ENCODE measurements around the gene ATP6V1G2.

Gene ATP6V1G2

DNA sequence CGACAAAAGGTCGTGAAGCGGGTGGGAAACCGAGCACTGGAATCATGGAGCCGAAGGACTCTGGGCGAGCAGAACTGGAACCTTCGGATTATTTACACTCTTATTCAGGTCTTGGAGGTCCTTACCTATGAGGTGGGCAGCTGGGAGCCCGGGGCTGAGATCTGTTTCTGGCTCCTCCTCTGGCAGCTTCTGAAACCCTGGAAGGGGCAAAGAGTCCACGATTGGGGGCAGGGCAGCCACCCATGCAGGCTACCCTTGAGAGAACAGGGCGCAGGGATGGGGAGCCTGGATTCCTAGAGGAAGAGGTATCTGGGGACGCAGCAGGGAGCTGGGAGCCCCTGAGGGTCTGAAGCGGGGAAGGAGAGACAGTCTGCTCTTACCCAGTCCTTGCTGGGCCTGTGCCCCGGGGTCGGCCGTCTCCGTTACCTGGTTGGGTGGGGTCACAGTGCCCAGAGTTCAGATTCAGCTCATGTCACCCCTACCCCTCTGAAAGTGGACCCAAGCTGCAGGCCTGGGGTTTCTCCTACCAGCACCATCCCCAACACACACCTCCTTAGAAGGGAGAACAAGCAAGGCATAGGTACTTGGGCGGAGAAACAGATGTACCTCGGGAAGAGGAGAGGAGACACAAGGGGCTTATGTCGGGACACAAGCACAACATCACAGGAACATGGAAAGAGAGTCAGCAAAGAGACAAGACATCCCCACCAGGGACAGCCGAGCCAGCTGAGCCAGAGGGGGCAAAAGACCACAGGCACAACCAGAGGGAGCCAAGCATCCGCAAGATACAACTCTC is 35.2 kb upstream of the ATP6V1G2 start:
- H3K27me3 ChIP-seq, result no peaks in the 10 kb centered on the region
- H3K4me3 ChIP-seq, result peak overlapping the region; percentile 81
- H4K20me1 ChIP-seq, result 0 out of 2 replicates have a peak, but pooled peaks cover 6% of the 10 kb centered on the region
- peaks cover 86% of the 10 kb centered on the region for H3K4me1 ChIP-seq
- no peak for TF ChIP-seq Cebpa-rat (IDR thresholded peaks at IDR 0.05)
- H3K36me3 ChIP-seq, result peaks cover 25% of the 10 kb centered on the region
- H3K27ac ChIP-seq, result peak overlapping the region; percentile 93
- peak overlapping the region; percentile 99 for H3K4me2 ChIP-seq
- no peaks in the 10 kb centered on the region for H3K9me3 ChIP-seq
- peak overlapping the region; percentile 92 for H3K9ac ChIP-seq

DNA sequence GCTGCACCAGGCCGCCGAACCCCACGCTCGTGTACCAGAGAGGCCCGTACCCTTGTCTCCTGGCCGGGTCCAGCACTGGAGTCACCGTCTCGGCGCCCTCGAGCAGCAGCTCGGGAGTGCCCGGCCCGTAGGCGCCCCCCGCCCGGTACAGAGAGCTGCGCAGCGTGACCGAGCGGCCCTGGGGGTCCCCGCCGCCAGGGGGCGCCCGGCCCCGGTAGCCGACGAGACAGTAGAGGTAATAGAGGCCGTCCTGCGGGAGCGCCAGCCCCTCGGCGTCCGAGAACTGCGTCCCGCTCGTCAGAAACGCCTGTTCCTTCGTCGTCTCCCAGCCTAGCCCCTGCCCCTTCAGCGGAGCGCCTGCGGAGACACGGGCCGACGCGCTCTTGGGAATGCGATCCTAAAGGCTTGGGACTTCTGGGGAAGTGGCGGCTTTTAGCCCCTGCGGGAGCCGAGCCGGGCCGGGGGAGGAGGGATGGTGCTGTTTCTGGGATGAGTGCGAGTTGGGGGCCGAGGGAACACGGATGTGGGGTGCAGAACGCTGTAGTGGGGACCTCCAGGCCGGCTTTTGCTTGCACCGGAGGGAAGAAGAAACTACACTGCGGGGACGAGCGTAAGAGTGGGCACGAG is 34.5 kb upstream of the ATP6V1G2 start:
- H3K9me3 ChIP-seq, result no peaks in the 10 kb centered on the region
- H3K27me3 ChIP-seq, result no peaks in the 10 kb centered on the region
- peaks cover 86% of the 10 kb centered on the region for H3K4me1 ChIP-seq
- H3K4me3 ChIP-seq, result peak overlapping the region; percentile 81
- peak overlapping the region; percentile 93 for H3K27ac ChIP-seq
- no peak for TF ChIP-seq Cebpa-rat (IDR thresholded peaks at IDR 0.05)
- H4K20me1 ChIP-seq, result 0 out of 2 replicates have a peak, but pooled peaks cover 7% of the 10 kb centered on the region
- H3K36me3 ChIP-seq, result peaks cover 25% of the 10 kb centered on the region
- peak overlapping the region; percentile 99 for H3K4me2 ChIP-seq
- H3K9ac ChIP-seq, result peak overlapping the region; percentile 92

DNA sequence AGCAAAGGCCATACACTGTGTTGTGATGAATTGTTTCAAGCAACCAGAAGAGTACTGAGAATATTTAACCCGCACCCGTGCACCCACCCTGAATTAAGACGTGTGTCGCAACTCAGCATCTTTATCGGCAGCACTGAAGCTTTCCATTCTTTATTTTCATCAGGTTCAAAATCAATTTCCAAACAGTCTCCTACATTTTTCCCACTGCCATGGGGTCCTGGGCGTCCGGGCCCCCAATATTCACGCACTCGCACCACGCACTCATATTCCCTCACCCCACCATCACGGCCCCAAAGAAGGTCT is 34.0 kb upstream of the ATP6V1G2 start:
- H3K27me3 ChIP-seq, result no peaks in the 10 kb centered on the region
- peaks cover 85% of the 10 kb centered on the region for H3K4me1 ChIP-seq
- peak overlapping the region; percentile 92 for H3K9ac ChIP-seq
- H3K4me3 ChIP-seq, result peak overlapping the region; percentile 81
- H3K4me2 ChIP-seq, result peak overlapping the region; percentile 99
- peak overlapping the region; percentile 93 for H3K27ac ChIP-seq
- 0 out of 2 replicates have a peak, but pooled peaks cover 7% of the 10 kb centered on the region for H4K20me1 ChIP-seq
- no peaks in the 10 kb centered on the region for H3K9me3 ChIP-seq
- H3K36me3 ChIP-seq, result peaks cover 25% of the 10 kb centered on the region
- TF ChIP-seq Cebpa-rat (IDR thresholded peaks at IDR 0.05), result peak; percentile 68

DNA sequence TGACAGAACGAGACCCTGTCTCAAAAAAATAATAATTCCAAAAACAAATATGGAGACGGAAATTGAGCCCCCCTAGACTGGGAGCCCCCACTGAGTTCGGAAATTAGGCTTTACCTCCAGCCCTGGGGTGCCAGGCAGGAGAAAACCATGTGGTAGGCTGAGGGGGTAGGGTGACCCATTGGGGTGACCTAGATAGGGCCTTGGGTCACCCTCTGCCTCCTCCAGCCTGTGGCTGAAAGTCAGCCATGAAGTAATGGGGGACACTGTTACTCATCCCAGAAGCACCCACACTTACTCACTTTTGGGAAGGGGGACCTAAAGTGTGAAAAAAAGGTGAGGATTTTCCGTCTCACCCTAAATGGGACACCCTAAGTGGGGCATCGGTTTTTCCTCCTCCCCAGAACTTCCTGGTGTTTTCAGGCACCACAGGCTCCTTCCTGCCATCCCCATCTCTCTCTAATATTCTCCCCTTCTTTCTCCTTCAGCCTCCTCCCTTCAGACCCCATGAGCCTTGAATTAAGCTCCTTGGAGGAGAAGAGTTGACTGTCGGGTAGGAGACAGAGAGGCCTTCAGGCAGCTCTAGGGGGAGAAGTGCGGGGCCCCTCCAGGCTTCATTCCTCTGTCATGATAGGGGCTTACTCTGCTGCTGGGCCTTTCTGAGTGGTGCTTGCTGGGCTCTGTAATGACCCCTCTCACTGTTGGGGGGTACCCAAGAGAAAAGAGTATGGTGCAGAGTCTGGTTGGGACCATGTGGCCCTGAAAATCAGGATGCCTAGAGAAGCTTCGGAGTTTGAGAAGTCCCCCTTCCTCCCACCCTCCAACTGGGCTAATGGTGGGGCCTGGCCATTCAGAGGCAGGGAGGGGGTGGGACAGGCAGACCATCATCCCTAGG is 33.4 kb upstream of the ATP6V1G2 start:
- Histone ChIP-seq H3K4me3 (no peak overlapping the region), H3K4me1 (peaks cover 85% of the 10 kb centered on the region), H3K9me3 (no peaks in the 10 kb centered on the region), H4K20me1 (0 out of 2 replicates have a peak, but pooled peaks cover 7% of the 10 kb centered on the region), H3K9ac (no peak overlapping the region), H3K4me2 (peak overlapping the region; percentile 99), H3K27ac (no peak overlapping the region), H3K27me3 (no peaks in the 10 kb centered on the region), H3K36me3 (peaks cover 25% of the 10 kb centered on the region)
- no peak for TF ChIP-seq Cebpa-rat (IDR thresholded peaks at IDR 0.05)

DNA sequence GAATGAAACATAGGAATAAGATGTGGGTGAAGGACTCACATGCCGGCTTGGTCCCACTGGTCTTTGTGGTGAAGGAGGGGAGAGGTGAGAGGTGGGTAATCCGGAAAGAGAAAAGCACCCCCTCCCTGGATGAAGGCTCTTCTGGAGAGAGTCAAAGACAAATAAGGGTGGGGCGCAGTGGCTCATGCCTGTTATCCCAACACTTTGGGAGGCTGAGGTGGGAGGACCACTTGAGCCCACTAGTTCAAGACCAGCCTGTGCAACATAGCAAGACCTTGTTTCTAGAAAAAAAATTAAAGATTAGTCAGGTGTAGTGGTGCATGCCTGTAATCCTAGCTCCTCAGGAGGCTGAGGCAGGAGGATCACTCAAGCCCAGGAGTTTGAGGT is 32.7 kb upstream of the ATP6V1G2 start:
- H3K36me3 ChIP-seq, result peaks cover 25% of the 10 kb centered on the region
- no peak overlapping the region for H3K27ac ChIP-seq
- H3K4me3 ChIP-seq, result no peak overlapping the region
- TF ChIP-seq Cebpa-rat (IDR thresholded peaks at IDR 0.05), result no peak
- no peaks in the 10 kb centered on the region for H3K27me3 ChIP-seq
- 0 out of 2 replicates have a peak, but pooled peaks cover 7% of the 10 kb centered on the region for H4K20me1 ChIP-seq
- H3K9ac ChIP-seq, result no peak overlapping the region
- peaks cover 92% of the 10 kb centered on the region for H3K4me1 ChIP-seq
- H3K9me3 ChIP-seq, result no peaks in the 10 kb centered on the region
- H3K4me2 ChIP-seq, result no peak overlapping the region; the same call in 1 of the 2 replicates

DNA sequence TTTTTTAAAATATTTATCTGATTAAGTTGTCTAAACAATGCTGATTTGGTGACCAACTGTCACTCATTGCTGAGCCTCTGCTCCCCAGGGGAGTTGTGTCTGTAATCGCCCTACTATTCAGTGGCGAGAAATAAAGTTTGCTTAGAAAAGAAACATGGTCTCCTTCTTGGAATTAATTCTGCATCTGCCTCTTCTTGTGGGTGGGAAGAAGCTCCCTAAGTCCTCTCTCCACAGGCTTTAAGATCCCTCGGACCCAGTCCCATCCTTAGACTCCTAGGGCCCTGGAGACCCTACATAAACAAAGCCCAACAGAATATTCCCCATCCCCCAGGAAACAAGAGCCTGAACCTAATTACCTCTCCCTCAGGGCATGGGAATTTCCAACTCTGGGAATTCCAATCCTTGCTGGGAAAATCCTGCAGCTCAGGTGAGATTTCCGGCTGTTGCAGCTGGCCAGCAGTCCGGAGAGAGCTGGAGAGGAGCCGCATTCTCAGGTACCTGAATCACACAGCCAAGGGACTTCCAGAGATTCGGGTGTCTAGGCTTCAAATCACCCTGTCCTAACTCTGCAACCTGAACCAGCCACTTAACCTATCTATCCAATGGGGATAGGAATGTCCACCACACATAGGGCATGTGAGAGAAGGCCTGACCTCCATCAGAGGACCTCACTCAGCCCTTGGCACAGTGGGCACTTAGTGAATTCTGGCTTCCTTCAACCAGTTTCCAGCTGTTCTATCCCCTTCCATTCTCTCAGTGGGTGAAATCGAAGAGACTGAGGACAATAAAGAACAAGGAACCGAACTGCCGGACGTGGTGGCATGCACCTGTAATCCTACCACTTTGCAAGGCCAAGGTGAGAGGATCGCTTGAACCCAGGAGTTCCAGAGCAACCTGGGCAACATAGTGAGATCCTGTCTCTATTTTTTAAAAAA is 32.0 kb upstream of the ATP6V1G2 start:
- no peaks in the 10 kb centered on the region for H3K27me3 ChIP-seq
- H3K4me3 ChIP-seq, result no peak overlapping the region
- TF ChIP-seq Cebpa-rat (IDR thresholded peaks at IDR 0.05), result no peak
- H4K20me1 ChIP-seq, result 0 out of 2 replicates have a peak, but pooled peaks cover 7% of the 10 kb centered on the region
- peaks cover 25% of the 10 kb centered on the region for H3K36me3 ChIP-seq
- H3K9ac ChIP-seq, result no peak overlapping the region
- peaks cover 92% of the 10 kb centered on the region for H3K4me1 ChIP-seq
- H3K9me3 ChIP-seq, result no peaks in the 10 kb centered on the region
- H3K4me2 ChIP-seq, result peak overlapping the region; percentile 98
- no peak overlapping the region for H3K27ac ChIP-seq

DNA sequence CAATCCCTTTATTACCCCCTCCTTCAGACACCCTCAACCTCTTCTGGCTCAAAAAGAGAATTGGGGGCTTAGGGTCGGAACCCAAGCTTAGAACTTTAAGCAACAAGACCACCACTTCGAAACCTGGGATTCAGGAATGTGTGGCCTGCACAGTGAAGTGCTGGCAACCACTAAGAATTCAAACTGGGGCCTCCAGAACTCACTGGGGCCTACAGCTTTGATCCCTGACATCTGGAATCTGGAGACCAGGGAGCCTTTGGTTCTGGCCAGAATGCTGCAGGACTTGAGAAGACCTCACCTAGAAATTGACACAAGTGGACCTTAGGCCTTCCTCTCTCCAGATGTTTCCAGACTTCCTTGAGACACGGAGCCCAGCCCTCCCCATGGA is 31.2 kb upstream of the ATP6V1G2 start:
- Histone ChIP-seq H3K27me3 (no peaks in the 10 kb centered on the region), H3K9me3 (no peaks in the 10 kb centered on the region), H3K27ac (0 out of 2 replicates have a peak overlapping the region, but pooled peaks have one; percentile 62), H3K4me3 (peak overlapping the region; percentile 74), H3K4me2 (peak overlapping the region; percentile 98), H3K36me3 (peaks cover 25% of the 10 kb centered on the region), H4K20me1 (0 out of 2 replicates have a peak, but pooled peaks cover 7% of the 10 kb centered on the region), H3K4me1 (peaks cover 94% of the 10 kb centered on the region), H3K9ac (no peak overlapping the region)
- TF ChIP-seq Cebpa-rat (IDR thresholded peaks at IDR 0.05), result no peak

DNA sequence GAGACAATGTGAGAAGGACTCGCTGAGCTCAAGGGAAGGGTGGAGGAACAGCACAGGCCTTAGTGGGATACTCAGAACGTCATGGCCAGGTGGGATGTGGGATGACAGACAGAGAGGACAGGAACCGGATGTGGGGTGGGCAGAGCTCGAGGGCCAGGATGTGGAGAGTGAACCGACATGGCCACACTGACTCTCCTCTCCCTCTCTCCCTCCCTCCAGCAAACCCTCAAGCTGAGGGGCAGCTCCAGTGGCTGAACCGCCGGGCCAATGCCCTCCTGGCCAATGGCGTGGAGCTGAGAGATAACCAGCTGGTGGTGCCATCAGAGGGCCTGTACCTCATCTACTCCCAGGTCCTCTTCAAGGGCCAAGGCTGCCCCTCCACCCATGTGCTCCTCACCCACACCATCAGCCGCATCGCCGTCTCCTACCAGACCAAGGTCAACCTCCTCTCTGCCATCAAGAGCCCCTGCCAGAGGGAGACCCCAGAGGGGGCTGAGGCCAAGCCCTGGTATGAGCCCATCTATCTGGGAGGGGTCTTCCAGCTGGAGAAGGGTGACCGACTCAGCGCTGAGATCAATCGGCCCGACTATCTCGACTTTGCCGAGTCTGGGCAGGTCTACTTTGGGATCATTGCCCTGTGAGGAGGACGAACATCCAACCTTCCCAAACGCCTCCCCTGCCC is 30.6 kb upstream of the ATP6V1G2 start:
- Histone ChIP-seq H3K4me3 (peak overlapping the region; percentile 74), H3K4me2 (peak overlapping the region; percentile 98), H3K27ac (peak overlapping the region; percentile 62), H3K9me3 (no peaks in the 10 kb centered on the region), H3K4me1 (peaks cover 94% of the 10 kb centered on the region), H3K27me3 (no peaks in the 10 kb centered on the region), H3K36me3 (peaks cover 25% of the 10 kb centered on the region), H3K9ac (peak overlapping the region; percentile 87; the same call in 1 of the 2 replicates), H4K20me1 (0 out of 2 replicates have a peak, but pooled peaks cover 7% of the 10 kb centered on the region)
- TF ChIP-seq Cebpa-rat (IDR thresholded peaks at IDR 0.05), result no peak
